T-cell (primary cell): ENCODE data around the gene CPNE5. TPM values are rescaled to one million over a fixed set of nuclear protein-coding genes. Genes with fewer than 3 reads are reported as not detected.

Experiments
- ATAC-seq, 4 experiments: fragments of 200-7000 bp in 3 of 4; fragments of 150-1000 bp in 1 of 4; cut with Tn5 transposase; replicated peaks in 1 of 4; 1 replicate in 3 of 4; 2 replicates in 1 of 4; pipeline ENCODE4 v1.10.0; 2021; ENCODE audit warnings: moderate library complexity in 3 of 4, mild to moderate bottlenecking in 2 of 4, moderate number of reproducible peaks in 1 of 4
- CTCF ChIA-PET, 2 donors: fragments of 300-600 bp; sonication (Branson Sonifier 250); formaldehyde crosslinking; loops; one replicate each; lab custom pipeline; 2022; ENCODE audit warnings: antibody characterized with exemption in 2 of 2; lab: Charles Lee
- POLR2A ChIA-PET, 2 donors: fragments of 300-600 bp; sonication (Branson Sonifier 250); formaldehyde crosslinking; loops; one replicate each; lab custom pipeline; 2022; ENCODE audit warnings: antibody characterized with exemption in 2 of 2; lab: Charles Lee
- DNase-seq, 35 experiments: peaks; one replicate each; pipeline versions ENCODE4 v3.0.0 to v3.0.0-alpha.2; 2013 to 2023
- H3K27ac ChIP-seq: one replicate; pipeline ENCODE4 v1.5.1; 2013; ENCODE audit warnings: low read length
- H3K27me3 ChIP-seq, 2 experiments: replicated peaks in 1 of 2; 1 replicate in 1 of 2; 2 replicates in 1 of 2; pipeline versions ENCODE4 v1.6.1 to v1.7.0; 2013; ENCODE audit warnings: low read length in 1 of 2, mixed read lengths in 1 of 2; ENCODE audit not compliant: control insufficient read depth in 2 of 2, insufficient read depth in 2 of 2; ENCODE audit errors: extremely low read depth in 1 of 2
- H3K36me3 ChIP-seq, 2 donors: 1 replicate in 1 of 2; 2 replicates in 1 of 2; pipeline versions ENCODE4 v1.6.1 to v1.7.0; 2013; ENCODE audit warnings: low read length in 1 of 2; ENCODE audit not compliant: control insufficient read depth in 2 of 2, insufficient read depth in 1 of 2; ENCODE audit errors: extremely low read depth in 1 of 2
- H3K4me1 ChIP-seq, 2 experiments: 1 replicate in 1 of 2; 2 replicates in 1 of 2; pipeline versions ENCODE4 v1.6.1 to v1.7.0; 2013; ENCODE audit warnings: low read length in 2 of 2, mixed read lengths in 1 of 2; ENCODE audit not compliant: insufficient read depth in 2 of 2, control insufficient read depth in 1 of 2; ENCODE audit errors: extremely low read depth in 1 of 2
- H3K4me3 ChIP-seq, 2 donors: 1 replicate in 1 of 2; 2 replicates in 1 of 2; pipeline versions ENCODE4 v1.5.1 to v1.7.0; 2013; ENCODE audit warnings: mild to moderate bottlenecking in 2 of 2, low read length in 1 of 2, moderate library complexity in 1 of 2; ENCODE audit not compliant: control insufficient read depth in 1 of 2; ENCODE audit errors: extremely low read depth in 1 of 2
- H3K9me3 ChIP-seq: 2 replicates; pipeline ENCODE4 v1.7.0; 2013
- H3K27ac Mint-ChIP-seq, 2 donors: one replicate each; pipeline ENCODE4 v1.8.0; 2020 to 2021; ENCODE audit warnings: mild to moderate bottlenecking in 2 of 2, mixed read lengths in 2 of 2
- H3K27me3 Mint-ChIP-seq, 2 donors: one replicate each; pipeline ENCODE4 v1.8.0; 2021 to 2022; ENCODE audit warnings: mixed read lengths in 2 of 2
- H3K36me3 Mint-ChIP-seq: one replicate; pipeline ENCODE4 v1.8.0; 2021; ENCODE audit warnings: mixed read lengths
- H3K4me1 Mint-ChIP-seq, 3 donors: one replicate each; pipeline ENCODE4 v1.8.0; 2020 to 2022; ENCODE audit warnings: mixed read lengths in 3 of 3, mild to moderate bottlenecking in 1 of 3
- H3K4me3 Mint-ChIP-seq, 3 donors: one replicate each; pipeline ENCODE4 v1.8.0; 2020 to 2022; ENCODE audit warnings: mild to moderate bottlenecking in 3 of 3, mixed read lengths in 3 of 3, moderate library complexity in 3 of 3
- H3K9me3 Mint-ChIP-seq, 3 donors: one replicate each; pipeline ENCODE4 v1.8.0; 2020 to 2022; ENCODE audit warnings: mixed read lengths in 3 of 3
- WGBS: methylation state at CpG from one replicate; pipeline ENCODE4 v1.1.5; 2013; ENCODE audit warnings: missing lambda C conversion rate; ENCODE audit not compliant: insufficient coverage; 5-methylcytosine and 5-hydroxymethylcytosine counted together
- total RNA-seq, 35 experiments: library from RNA in 6 of 35; stranded (reverse) in 6 of 35; fragments of 120-200 nt in 1 of 35; gene quantifications; one replicate each; pipeline versions ENCODE4 v1.2.1 to v1.2.4 and lab custom pipeline; 2013 to 2026

CPNE5 gene
- total RNA-seq, 5 donors from 2014 or later (not counting 1 experiment from before 2014, with no cell fraction given) = 0.73 to 1.8 (median 1.1) TPM

DNA sequence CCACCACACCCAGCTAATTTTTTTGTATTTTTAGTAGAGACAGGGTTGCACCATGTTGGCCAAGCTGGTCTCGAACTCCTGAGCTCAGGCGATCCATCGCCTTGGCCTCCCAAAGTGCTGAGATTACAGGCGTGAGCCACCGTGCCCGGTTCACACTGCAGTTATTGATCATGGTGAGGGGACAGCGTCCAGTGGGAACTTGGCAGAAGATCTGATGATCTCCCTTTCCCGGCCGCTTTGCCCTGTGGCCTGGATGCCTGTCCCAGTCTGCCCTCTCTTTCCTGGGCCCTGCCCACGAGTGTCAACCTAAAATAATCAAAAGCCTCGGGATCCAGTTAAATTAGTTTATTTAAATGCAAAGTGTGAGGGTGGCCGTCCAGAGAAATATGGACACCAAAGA, 42.2 kb downstream of the CPNE5 start:
- peaks cover 6 to 11% of the 10 kb centered on the region in 2 donors for H3K27me3 Mint-ChIP-seq
- POLR2A ChIA-PET = interaction anchor here in 1 of 2 donors (0.5 kb wide), 1 partner anchor 62 kb away, joined by 10 read pairs; no protein-coding TSS in a partner anchor
- no peak overlapping the region for H3K4me3 Mint-ChIP-seq
- H3K27ac ChIP-seq = no peak overlapping the region
- DNase-seq = no peak
- no peaks in the 10 kb centered on the region for H3K36me3 Mint-ChIP-seq
- no peaks in the 10 kb centered on the region for H3K9me3 ChIP-seq
- H3K4me1 Mint-ChIP-seq = no peaks in the 10 kb centered on the region
- no peak for ATAC-seq
- no peaks in the 10 kb centered on the region for H3K36me3 ChIP-seq
- H3K4me3 ChIP-seq = no peak overlapping the region
- H3K27ac Mint-ChIP-seq = no peak overlapping the region
- H3K9me3 Mint-ChIP-seq = no peaks in the 10 kb centered on the region
- CTCF ChIA-PET = no interaction called here
- 88% methylated on average over 11 of the region's 12 CpGs for WGBS
- peaks cover 0 to 28% of the 10 kb centered on the region in 2 experiments for H3K27me3 ChIP-seq
- H3K4me1 ChIP-seq = no peaks in the 10 kb centered on the region

DNA sequence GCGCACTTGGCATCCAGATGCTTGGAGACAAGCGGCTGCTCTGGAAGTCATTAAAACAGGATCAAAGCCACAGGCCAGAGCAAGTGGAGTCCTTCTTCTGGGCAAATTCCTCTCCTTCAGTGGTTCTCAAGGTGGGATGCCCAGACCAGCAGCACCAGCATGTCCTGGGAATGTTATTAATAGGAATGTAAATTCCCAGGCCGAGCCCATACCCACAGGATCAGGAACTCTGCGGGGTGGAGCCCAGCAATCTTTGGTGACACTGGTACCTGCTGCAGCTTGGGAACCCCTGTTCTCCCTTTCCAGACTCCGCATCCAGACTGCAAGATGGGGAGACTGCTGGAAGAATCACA, 44.6 kb downstream of the CPNE5 start:
- Histone ChIP-seq H3K36me3 (no peaks in the 10 kb centered on the region), H3K27ac (no peak overlapping the region), H3K9me3 (no peaks in the 10 kb centered on the region), H3K27me3 (peaks cover 0 to 39% of the 10 kb centered on the region in 2 experiments), H3K4me1 (no peaks in the 10 kb centered on the region), H3K4me3 (no peak overlapping the region)
- Mint-ChIP-seq H3K27ac (no peak overlapping the region), H3K4me1 (no peaks in the 10 kb centered on the region), H3K27me3 (peaks cover 6 to 17% of the 10 kb centered on the region in 2 donors), H3K4me3 (no peak overlapping the region), H3K9me3 (no peaks in the 10 kb centered on the region), H3K36me3 (no peaks in the 10 kb centered on the region)
- ChIA-PET POLR2A (no interaction called here), CTCF (no interaction called here)
- DNase-seq (no peak), ATAC-seq (no peak)
- 88% methylated on average over 3 of the region's 5 CpGs for WGBS

DNA sequence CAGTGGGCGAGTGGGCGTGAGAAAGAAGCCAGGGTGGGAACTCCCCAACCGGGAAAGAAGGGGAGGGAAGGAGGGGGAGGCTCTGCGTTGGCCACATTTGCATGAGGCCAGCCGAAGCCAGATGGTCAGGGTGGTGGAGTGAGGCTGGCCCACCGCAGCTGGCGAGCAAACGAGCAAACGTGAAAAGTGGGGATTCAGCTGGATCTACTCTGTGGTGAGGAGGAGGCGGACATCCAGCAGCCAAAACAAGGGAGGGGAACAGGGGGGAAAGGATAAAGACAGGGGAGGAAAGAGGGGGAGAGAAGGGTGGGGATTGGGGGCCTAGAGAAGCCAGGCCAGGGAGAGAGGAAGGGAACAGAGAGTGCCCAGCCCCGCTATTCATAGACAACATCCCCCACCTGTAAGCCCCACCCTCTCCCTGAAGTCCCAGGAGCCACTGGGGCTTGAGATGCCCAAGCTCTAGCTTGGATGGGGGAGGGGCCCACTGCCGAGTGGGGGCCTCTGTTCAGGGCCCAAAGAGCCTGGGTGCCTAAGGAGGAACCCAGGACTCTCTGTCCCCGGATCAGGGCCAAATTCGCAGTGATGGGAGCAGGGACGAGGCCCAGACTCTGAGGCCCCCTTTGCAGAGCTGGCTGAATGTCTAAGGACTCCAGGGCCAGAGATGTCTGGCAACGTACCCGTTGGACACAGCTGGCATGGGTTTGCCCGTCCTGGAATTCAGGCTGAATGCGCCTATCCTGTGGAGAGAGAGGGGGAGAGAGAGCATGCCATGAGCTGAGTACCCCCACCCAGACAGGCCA, 45.1 kb downstream of the CPNE5 start:
- Mint-ChIP-seq H3K27ac (no peak overlapping the region), H3K4me3 (no peak overlapping the region), H3K9me3 (no peaks in the 10 kb centered on the region), H3K27me3 (peaks cover 6 to 17% of the 10 kb centered on the region in 2 donors), H3K36me3 (no peaks in the 10 kb centered on the region), H3K4me1 (peaks cover 0 to under 1% (median 0%) of the 10 kb centered on the region in 3 donors)
- Histone ChIP-seq H3K36me3 (no peaks in the 10 kb centered on the region), H3K9me3 (no peaks in the 10 kb centered on the region), H3K27me3 (peaks cover 0 to 44% of the 10 kb centered on the region in 2 experiments), H3K4me3 (no peak overlapping the region), H3K4me1 (peaks cover 0 to under 1% of the 10 kb centered on the region in 2 experiments), H3K27ac (no peak overlapping the region)
- CTCF ChIA-PET = interaction anchor here in 1 of 2 donors (0.6 kb wide), 1 partner anchor 288 kb away, joined by 6 read pairs; no protein-coding TSS in a partner anchor
- ATAC-seq (no peak), DNase-seq (no peak)
- 84% methylated on average over 15 of the region's 19 CpGs for WGBS
- POLR2A ChIA-PET = no interaction called here

DNA sequence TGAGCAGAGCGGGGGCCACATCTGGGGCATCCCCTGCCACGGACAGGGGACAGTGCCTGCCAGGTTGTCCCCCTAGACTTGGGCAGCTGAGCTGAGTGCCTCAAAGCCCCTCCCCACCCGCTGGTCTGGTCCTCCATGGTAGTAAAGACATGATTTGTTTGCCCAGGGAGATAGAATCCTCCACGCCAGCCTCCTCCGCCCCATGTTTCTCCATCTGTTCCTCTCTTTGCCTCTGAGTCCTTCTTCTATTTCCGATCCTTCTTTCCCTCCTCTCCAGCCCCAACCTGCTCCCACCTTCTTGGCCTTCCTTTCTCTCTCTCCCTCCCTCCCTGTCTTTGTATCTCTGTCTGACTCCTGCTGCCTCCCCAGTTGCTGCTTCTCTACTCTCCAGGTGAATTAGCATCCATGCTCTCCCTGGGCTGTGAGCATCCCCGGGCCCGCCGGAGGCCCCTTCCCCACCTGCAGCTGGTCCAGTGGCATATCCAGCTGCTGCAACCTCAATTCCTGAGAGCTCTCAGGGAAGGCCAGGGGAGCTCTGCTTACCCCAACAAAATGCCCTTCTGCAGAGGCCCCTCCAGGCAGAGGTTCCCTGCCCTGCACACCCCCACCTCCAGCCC, 45.8 kb downstream of the CPNE5 start:
- Histone ChIP-seq H3K4me3 (no peak overlapping the region), H3K36me3 (no peaks in the 10 kb centered on the region), H3K4me1 (peaks cover 0 to 5% of the 10 kb centered on the region in 2 experiments), H3K27ac (no peak overlapping the region), H3K9me3 (no peaks in the 10 kb centered on the region), H3K27me3 (peaks cover 0 to 46% of the 10 kb centered on the region in 2 experiments)
- POLR2A ChIA-PET = no interaction called here
- no peak for DNase-seq
- Mint-ChIP-seq H3K27ac (no peak overlapping the region), H3K36me3 (no peaks in the 10 kb centered on the region), H3K9me3 (no peaks in the 10 kb centered on the region), H3K4me1 (peaks cover 6% of the 10 kb centered on the region in 3 donors), H3K27me3 (peaks cover 6 to 18% of the 10 kb centered on the region in 2 donors), H3K4me3 (no peak overlapping the region)
- 75% methylated on average over 8 of the region's 9 CpGs for WGBS
- CTCF ChIA-PET = interaction anchor here in 1 of 2 donors (0.6 kb wide), 1 partner anchor 289 kb away, joined by 6 read pairs; no protein-coding TSS in a partner anchor
- ATAC-seq = no peak

DNA sequence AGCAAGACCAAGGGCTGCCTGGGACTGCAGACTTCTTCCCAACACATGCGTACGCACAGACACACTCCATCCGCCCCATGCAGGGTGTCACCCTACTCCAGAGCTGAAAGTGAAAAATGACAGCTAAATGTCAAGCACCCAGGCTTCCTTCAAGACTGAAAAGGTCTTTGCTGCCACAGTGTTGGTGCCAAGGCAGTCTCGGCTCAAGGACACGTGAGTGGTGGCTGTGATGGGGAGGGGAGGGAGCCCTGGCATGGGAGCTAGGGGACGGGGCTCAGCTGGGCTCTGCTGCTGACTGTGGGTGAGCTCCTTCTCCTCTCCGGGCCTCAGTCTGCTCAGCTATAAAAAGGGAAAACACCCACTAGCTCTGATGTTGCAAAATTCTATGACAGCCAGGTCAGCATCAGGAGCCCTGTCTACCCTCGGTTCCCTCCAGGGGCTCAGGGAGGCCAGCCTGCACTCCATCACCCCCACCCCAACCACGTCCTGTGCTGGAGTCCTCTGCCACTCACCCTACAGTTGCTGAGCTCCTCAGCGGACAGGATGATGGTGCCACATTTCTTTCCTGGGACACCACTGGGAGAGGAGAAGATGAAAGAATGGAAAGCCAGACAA, 47.6 kb downstream of the CPNE5 start:
- ChIA-PET POLR2A (no interaction called here), CTCF (interaction anchor here in 1 of 2 donors (0.5 kb wide), 1 partner anchor 1616 kb away, joined by 7 read pairs; no protein-coding TSS in a partner anchor)
- Histone ChIP-seq H3K9me3 (no peaks in the 10 kb centered on the region), H3K4me3 (no peak overlapping the region), H3K36me3 (no peaks in the 10 kb centered on the region), H3K27ac (no peak overlapping the region), H3K27me3 (peaks cover 0 to 54% of the 10 kb centered on the region in 2 experiments), H3K4me1 (peaks cover 0 to 5% of the 10 kb centered on the region in 2 experiments)
- H3K4me1 Mint-ChIP-seq = peaks cover 6% of the 10 kb centered on the region in 3 donors
- no peak overlapping the region for H3K4me3 Mint-ChIP-seq
- DNase-seq (no peak), ATAC-seq (no peak)
- no peak overlapping the region for H3K27ac Mint-ChIP-seq
- WGBS = 57% methylated on average over 3 of the region's 10 CpGs
- H3K9me3 Mint-ChIP-seq = no peaks in the 10 kb centered on the region
- no peaks in the 10 kb centered on the region for H3K36me3 Mint-ChIP-seq
- peaks cover 12 to 22% of the 10 kb centered on the region in 2 donors for H3K27me3 Mint-ChIP-seq

DNA sequence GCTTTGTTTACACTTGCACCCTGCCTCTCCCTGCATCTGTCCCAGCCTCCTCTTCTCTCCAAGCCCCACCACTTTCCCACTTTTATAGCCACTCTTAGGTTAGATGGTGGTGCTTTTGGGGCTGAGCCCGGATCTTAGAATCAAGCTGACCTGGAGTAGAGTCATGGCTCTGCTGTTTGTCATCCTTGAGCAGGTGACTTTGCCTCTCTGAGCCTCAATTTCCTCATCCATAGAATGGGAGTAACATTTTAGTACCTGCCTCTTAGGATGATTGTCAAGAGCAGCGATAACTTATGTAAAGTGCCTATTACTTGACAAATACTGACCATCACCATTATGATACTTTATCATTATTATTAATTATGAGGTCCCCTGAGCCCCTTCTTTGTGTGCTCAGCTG, 48.2 kb downstream of the CPNE5 start:
- no peak overlapping the region for H3K4me3 Mint-ChIP-seq
- H3K9me3 Mint-ChIP-seq = no peaks in the 10 kb centered on the region
- H3K36me3 ChIP-seq = no peaks in the 10 kb centered on the region
- peaks cover 6% of the 10 kb centered on the region in 3 donors for H3K4me1 Mint-ChIP-seq
- H3K27me3 Mint-ChIP-seq = peaks cover 12 to 22% of the 10 kb centered on the region in 2 donors
- no CpG with 5 or more reads among the region's 2 CpGs for WGBS
- no peak overlapping the region for H3K27ac Mint-ChIP-seq
- ChIA-PET CTCF (interaction anchor here (0.5 kb wide), 2 partner anchors 158 to 1616 kb away, joined by 7 to 8 read pairs; no protein-coding TSS in a partner anchor), POLR2A (no interaction called here)
- no peak for ATAC-seq
- peaks cover 0 to 5% of the 10 kb centered on the region in 2 experiments for H3K4me1 ChIP-seq
- DNase-seq = no peak
- no peak overlapping the region for H3K27ac ChIP-seq
- no peak overlapping the region for H3K4me3 ChIP-seq
- H3K9me3 ChIP-seq = no peaks in the 10 kb centered on the region
- no peaks in the 10 kb centered on the region for H3K36me3 Mint-ChIP-seq
- H3K27me3 ChIP-seq = peaks cover 0 to 54% of the 10 kb centered on the region in 2 experiments
